Vagina (tissue), 2 donors: ENCODE data around the gene TMA7. TPM values are rescaled to one million over a fixed set of nuclear protein-coding genes. Genes with fewer than 3 reads are reported as not detected.

Source experiments
- DNase-seq, 2 donors: peaks; one replicate each; pipeline ENCODE4 v3.0.0-alpha.2; 2017; ENCODE audit errors: extremely low spot score in 2 of 2
- H3K27ac ChIP-seq: fragments of 200-600 bp; sonication (generic); one replicate; pipeline ENCODE4 v1.5.1; 2019
- H3K27me3 ChIP-seq: fragments of 200-600 bp; sonication (generic); one replicate; pipeline ENCODE4 v1.5.1; 2019
- H3K36me3 ChIP-seq, 2 donors: fragments of 200-600 bp; sonication (generic); one replicate each; pipeline ENCODE4 v1.5.1; 2017 to 2019
- H3K4me1 ChIP-seq: fragments of 200-600 bp; sonication (generic); one replicate; pipeline ENCODE4 v1.5.1; 2019
- H3K4me3 ChIP-seq, 2 donors: fragments of 200-600 bp; sonication (generic); 1 replicate in 1 of 2; 2 replicates in 1 of 2; pipeline ENCODE4 v1.5.1; 2016 to 2019
- H3K9me3 ChIP-seq: fragments of 200-600 bp; sonication (generic); one replicate; pipeline ENCODE4 v1.5.1; 2019
- POLR2A ChIP-seq, 2 donors: fragments of 450-650 bp; IDR thresholded peaks; one replicate each; pipeline ENCODE4 v1.6.1; 2017; ENCODE audit warnings: antibody characterized with exemption in 2 of 2, mild to moderate bottlenecking in 2 of 2, moderate library complexity in 2 of 2
- POLR2AphosphoS5 ChIP-seq, 2 donors: sonication (generic); formaldehyde crosslinking; IDR thresholded peaks; one replicate each; pipeline ENCODE4 v1.9.0; 2017; ENCODE audit warnings: antibody characterized with exemption in 2 of 2, mild to moderate bottlenecking in 2 of 2, low read depth in 1 of 2; ENCODE audit not compliant: insufficient read depth in 1 of 2
- intact Hi-C: fragments of 100-400 bp; cut with DNase I; formaldehyde crosslinking; loops from one replicate; pipeline ENCODE4 v1.15.1; 2023
- total RNA-seq: library from RNA; depleted of rRNA; stranded (reverse); fragments of >200 nt; gene quantifications from one replicate; pipeline ENCODE4 v1.2.3, GENCODE V29; 2016
- TF ChIP-seq, protein P1 (sequence below), 3 experiments: fragments of 450-650 bp in 2 of 3; fragments of 200-600 bp in 1 of 3; sonication (generic) in 1 of 3; IDR thresholded peaks; one replicate each; pipeline ENCODE4 v1.5.1; 2017 to 2019; ENCODE audit warnings: antibody characterized with exemption in 3 of 3, mild to moderate bottlenecking in 2 of 3, moderate library complexity in 2 of 3

TMA7 gene
- total RNA-seq, 1 donor from 2014 or later: 251 TPM

DNA sequence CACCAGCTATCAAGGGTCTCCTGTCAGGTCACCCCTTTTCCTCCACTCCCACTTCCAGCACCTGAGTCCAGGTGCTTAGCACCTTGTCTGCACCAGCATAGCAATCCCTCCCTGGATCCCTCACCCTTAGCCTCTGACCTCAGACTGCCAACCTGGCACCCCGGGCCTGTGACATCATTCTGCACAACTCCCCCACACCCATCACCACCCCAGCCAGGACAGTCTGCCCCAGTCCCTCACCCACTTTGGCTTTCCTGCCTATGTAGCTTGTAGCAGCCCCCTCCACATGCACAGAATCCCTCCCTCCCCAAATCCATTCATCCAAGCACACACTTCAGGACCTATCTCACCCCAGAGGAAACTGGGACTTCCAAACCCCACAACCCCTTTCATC is 9.4 kb upstream of the TMA7 start:
- Histone ChIP-seq H3K4me1 (peaks cover 89% of the 10 kb centered on the region), H3K27ac (peak overlapping the region; percentile 85), H3K4me3 (no peak overlapping the region), H3K27me3 (no peaks in the 10 kb centered on the region), H3K36me3 (no peaks in the 10 kb centered on the region), H3K9me3 (no peaks in the 10 kb centered on the region)
- DNase-seq: no peak
- TF ChIP-seq, protein P1, sequence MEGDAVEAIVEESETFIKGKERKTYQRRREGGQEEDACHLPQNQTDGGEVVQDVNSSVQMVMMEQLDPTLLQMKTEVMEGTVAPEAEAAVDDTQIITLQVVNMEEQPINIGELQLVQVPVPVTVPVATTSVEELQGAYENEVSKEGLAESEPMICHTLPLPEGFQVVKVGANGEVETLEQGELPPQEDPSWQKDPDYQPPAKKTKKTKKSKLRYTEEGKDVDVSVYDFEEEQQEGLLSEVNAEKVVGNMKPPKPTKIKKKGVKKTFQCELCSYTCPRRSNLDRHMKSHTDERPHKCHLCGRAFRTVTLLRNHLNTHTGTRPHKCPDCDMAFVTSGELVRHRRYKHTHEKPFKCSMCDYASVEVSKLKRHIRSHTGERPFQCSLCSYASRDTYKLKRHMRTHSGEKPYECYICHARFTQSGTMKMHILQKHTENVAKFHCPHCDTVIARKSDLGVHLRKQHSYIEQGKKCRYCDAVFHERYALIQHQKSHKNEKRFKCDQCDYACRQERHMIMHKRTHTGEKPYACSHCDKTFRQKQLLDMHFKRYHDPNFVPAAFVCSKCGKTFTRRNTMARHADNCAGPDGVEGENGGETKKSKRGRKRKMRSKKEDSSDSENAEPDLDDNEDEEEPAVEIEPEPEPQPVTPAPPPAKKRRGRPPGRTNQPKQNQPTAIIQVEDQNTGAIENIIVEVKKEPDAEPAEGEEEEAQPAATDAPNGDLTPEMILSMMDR (IDR thresholded peaks at IDR 0.05): no peak
- TF ChIP-seq POLR2A (IDR thresholded peaks at IDR 0.05) (no peak), POLR2AphosphoS5 (IDR thresholded peaks at IDR 0.05; ENCODE audit: insufficient read depth in 1 of 2, low read depth in 1 of 2) (no peak)
- intact Hi-C loops: loop anchor here (10.0 kb wide), 1 partner anchor 156 kb away; no protein-coding TSS in a partner anchor

DNA sequence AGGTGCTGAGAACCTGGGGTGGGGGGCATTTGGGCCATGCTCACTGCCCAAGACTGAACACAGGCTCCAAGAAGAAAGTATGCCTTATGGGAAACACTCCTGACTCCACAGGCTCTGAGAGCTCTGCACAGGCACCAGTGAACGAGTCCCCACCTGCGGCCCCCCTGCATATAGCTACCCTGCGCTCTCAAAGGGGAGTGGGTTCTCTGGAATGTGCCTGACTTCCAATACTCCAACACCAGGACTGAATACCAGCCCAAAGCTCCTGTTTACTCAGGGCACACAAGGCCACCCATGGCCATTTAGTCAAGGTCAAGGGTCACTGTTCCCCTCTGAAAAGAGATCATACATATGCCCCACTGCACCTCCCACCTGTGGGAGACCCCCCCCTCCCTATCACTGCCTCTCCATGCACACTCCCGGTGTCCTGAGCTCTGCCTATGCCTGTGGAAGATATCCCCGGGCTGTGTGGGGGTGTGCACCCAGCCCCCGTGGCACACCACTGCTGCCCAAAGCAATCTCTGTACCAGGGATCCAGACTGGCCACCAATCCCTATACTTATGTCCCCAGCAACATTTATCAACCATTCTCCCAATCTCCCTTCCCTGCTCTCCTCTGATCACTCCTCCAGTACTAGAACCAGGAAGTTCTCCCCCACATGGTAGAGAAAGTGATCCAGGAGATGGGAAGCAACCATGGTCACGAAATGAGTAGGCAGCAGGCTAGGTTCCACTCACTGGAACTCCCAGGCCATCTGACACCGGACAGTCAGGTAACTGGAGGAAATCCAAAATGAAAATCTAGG is 8.6 kb upstream of the TMA7 start:
- Histone ChIP-seq H3K27me3 (no peaks in the 10 kb centered on the region), H3K27ac (peak overlapping the region; percentile 85), H3K4me3 (no peak overlapping the region), H3K4me1 (peaks cover 83% of the 10 kb centered on the region), H3K9me3 (no peaks in the 10 kb centered on the region), H3K36me3 (no peaks in the 10 kb centered on the region)
- TF ChIP-seq, protein P1 (IDR thresholded peaks at IDR 0.05): no peak
- TF ChIP-seq POLR2AphosphoS5 (IDR thresholded peaks at IDR 0.05; ENCODE audit: insufficient read depth in 1 of 2, low read depth in 1 of 2) (no peak), POLR2A (IDR thresholded peaks at IDR 0.05) (no peak)
- intact Hi-C loops: loop anchor here (10.0 kb wide), 1 partner anchor 157 kb away; no protein-coding TSS in a partner anchor
- DNase-seq: no peak

DNA sequence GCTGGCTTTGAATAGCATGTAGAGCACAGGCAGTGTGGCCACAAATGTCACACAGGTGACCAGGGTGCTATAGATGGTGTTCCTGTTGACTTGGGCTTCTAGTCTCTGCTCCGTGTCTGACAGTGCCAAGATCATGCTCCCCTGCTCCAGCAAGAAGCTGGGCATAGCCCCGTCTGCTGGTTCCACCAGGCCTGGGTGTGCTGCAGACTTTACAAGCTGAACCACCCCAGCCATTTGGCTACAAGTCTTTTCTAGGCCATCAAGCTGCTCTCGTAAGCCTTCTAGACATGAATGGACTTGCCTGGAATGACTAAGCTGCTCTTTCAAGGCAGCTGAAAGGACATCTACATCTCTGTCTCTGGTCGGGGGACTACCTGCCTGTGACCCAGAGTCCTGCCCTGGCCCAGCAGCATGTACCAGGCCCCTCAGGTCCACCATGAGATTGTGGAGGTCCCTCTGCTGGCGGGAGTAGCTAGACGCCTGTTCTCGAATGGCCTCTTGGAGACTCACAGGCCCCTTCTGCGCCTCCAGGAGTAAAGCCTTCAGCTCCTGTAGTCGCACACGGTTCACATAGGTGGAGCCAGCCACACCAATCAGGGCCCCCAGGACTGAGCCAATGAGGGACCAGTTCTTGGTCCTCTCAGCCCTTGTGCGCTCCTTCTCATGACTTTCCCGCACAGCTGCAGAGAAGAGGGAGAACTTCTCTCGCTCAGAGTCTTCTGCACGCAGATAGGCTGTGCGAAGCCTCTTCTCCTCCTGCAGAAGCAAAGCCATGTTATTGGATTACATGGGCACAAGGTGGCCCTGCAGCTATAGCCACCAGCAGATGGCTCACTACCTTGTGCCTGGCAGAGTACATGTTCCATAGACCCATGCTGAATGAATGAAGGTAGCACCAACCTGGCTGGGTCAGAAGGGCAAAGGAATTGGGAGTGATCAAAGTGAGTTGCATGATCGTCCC is 7.4 kb upstream of the TMA7 start:
- Histone ChIP-seq H3K36me3 (no peaks in the 10 kb centered on the region), H3K27ac (peak overlapping the region; percentile 85), H3K9me3 (no peaks in the 10 kb centered on the region), H3K27me3 (no peaks in the 10 kb centered on the region), H3K4me3 (peak overlapping the region in 1 of 2 donors; percentile 22), H3K4me1 (peaks cover 71% of the 10 kb centered on the region)
- no peak for DNase-seq
- peak; percentile 52 to 60 for TF ChIP-seq POLR2AphosphoS5 (IDR thresholded peaks at IDR 0.05; ENCODE audit: insufficient read depth in 1 of 2, low read depth in 1 of 2)
- no peak for TF ChIP-seq POLR2A (IDR thresholded peaks at IDR 0.05)
- intact Hi-C loops: loop anchor here (10.0 kb wide), 1 partner anchor 158 kb away; no protein-coding TSS in a partner anchor

DNA sequence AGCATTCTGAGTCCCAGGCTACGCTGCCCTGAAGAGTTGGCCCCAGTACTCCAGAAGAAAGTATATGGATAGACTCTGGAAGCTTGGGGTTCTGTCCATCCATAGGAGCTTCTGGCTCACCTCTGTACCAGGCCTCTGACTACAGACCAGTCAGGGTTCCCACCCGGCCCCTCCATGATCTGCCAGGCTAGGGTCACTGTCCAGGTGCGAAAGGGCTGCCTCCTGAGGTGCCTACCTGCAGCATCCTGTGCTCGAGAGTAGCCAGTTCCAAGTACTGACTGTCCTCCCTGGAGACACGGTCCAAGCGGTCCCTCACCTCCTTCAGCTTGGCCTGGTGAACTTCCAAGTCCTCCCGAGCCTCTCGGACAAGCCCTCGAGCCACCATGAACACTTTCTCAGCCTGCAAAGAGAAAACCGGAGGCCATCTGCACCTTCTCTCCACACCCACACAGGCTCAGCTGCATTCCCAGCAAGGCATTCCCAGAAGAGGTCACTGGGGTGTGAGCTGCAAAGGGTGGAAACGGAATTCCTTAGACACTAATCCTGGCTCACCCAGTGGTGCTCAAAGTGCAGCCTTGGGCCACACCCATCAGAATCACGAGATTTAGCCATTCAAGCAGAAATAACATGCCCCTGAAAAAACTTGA is 6.5 kb upstream of the TMA7 start:
- Histone ChIP-seq H3K27me3 (no peaks in the 10 kb centered on the region), H3K9me3 (no peaks in the 10 kb centered on the region), H3K4me1 (peaks cover 62% of the 10 kb centered on the region), H3K36me3 (no peaks in the 10 kb centered on the region), H3K27ac (peak overlapping the region; percentile 85), H3K4me3 (peak overlapping the region in 1 of 2 donors; percentile 22)
- DNase-seq: no peak
- TF ChIP-seq POLR2AphosphoS5 (IDR thresholded peaks at IDR 0.05; ENCODE audit: insufficient read depth in 1 of 2, low read depth in 1 of 2) (peak in 1 of 2 donors; percentile 62), POLR2A (IDR thresholded peaks at IDR 0.05) (no peak)
- TF ChIP-seq, protein P1 (IDR thresholded peaks at IDR 0.05): no peak
- intact Hi-C loops: loop anchor here (10.0 kb wide), 1 partner anchor 159 kb away; no protein-coding TSS in a partner anchor
